Measurements from ENCODE around the gene CYRIA. TPM values are rescaled to one million over a fixed set of nuclear protein-coding genes. Genes with fewer than 3 reads are reported as not detected.

The CYRIA gene
- total RNA-seq, 2 experiments from 2014 or later, result 1.3 TPM

GRCh38 chr2:16644221-16644925 is 21.3 kb downstream of the CYRIA start:
- Mint-ChIP-seq H3K36me3 (ENCODE audit: low read depth) (no peaks in the 10 kb centered on the region), H3K9me3 (no peaks in the 10 kb centered on the region), H3K4me1 (ENCODE audit: low read depth) (peaks cover 1% of the 10 kb centered on the region), H3K27ac (no peak overlapping the region), H3K4me3 (no peak overlapping the region), H3K27me3 (no peaks in the 10 kb centered on the region)
- ChIA-PET CTCF (no interaction called here), POLR2A (no interaction called here)
- Histone ChIP-seq H3K4me1 (ENCODE audit: insufficient read depth, low read length) (no peaks in the 10 kb centered on the region), H3K27ac (ENCODE audit: low read depth in 1 of 2, low read length in 2 of 2) (no peak overlapping the region), H3K4me3 (ENCODE audit: low read length) (no peak overlapping the region), H3K9me3 (ENCODE audit: control insufficient read depth in 1 of 2, insufficient read depth in 1 of 2, low read length in 2 of 2) (no peaks in the 10 kb centered on the region), H3K27me3 (ENCODE audit: control insufficient read depth in 1 of 2, insufficient read depth in 2 of 2, low read length in 2 of 2) (no peaks in the 10 kb centered on the region), H3K36me3 (ENCODE audit: insufficient read depth, low read length) (no peaks in the 10 kb centered on the region)
- DNase-seq (no peak), ATAC-seq (ENCODE audit: poor library complexity) (no peak)
- TF ChIP-seq CTCF (IDR thresholded peaks at IDR 0.05), result no peak
- intact Hi-C loops (cut with DNase I, micrococcal nuclease), result no loop called here

GRCh38 chr2:16643099-16643498 is 22.5 kb downstream of the CYRIA start:
- no peak overlapping the region for H3K4me3 ChIP-seq (ENCODE audit: low read length)
- no peaks in the 10 kb centered on the region for H3K9me3 ChIP-seq (ENCODE audit: control insufficient read depth in 1 of 2, insufficient read depth in 1 of 2, low read length in 2 of 2)

GRCh38 chr2:16642088-16642487 is 23.5 kb downstream of the CYRIA start:
- TF ChIP-seq CTCF (IDR thresholded peaks at IDR 0.05), result no peak
- no peak overlapping the region for H3K27ac Mint-ChIP-seq
- no peak for DNase-seq
- ChIA-PET POLR2A (interaction anchor here (0.6 kb wide), 1 partner anchor 333 kb away, joined by 3 read pairs; no protein-coding TSS in a partner anchor), CTCF (no interaction called here)
- Histone ChIP-seq H3K9me3 (ENCODE audit: control insufficient read depth in 1 of 2, insufficient read depth in 1 of 2, low read length in 2 of 2) (no peaks in the 10 kb centered on the region), H3K36me3 (ENCODE audit: insufficient read depth, low read length) (no peaks in the 10 kb centered on the region), H3K27me3 (ENCODE audit: control insufficient read depth in 1 of 2, insufficient read depth in 2 of 2, low read length in 2 of 2) (no peaks in the 10 kb centered on the region), H3K27ac (ENCODE audit: low read depth in 1 of 2, low read length in 2 of 2) (no peak overlapping the region), H3K4me1 (ENCODE audit: insufficient read depth, low read length) (no peaks in the 10 kb centered on the region), H3K4me3 (ENCODE audit: low read length) (no peak overlapping the region)
- no peak overlapping the region for H3K4me3 Mint-ChIP-seq
- no peak for ATAC-seq (ENCODE audit: poor library complexity)
- no peaks in the 10 kb centered on the region for H3K27me3 Mint-ChIP-seq
- peaks cover 18% of the 10 kb centered on the region for H3K4me1 Mint-ChIP-seq (ENCODE audit: low read depth)
- H3K9me3 Mint-ChIP-seq, result peaks cover 2% of the 10 kb centered on the region
- H3K36me3 Mint-ChIP-seq (ENCODE audit: low read depth), result no peaks in the 10 kb centered on the region
- intact Hi-C loops (cut with DNase I, micrococcal nuclease), result no loop called here

More at GRCh38 chr2:16643099-16643498, 22.5 kb downstream of the CYRIA start:
- ChIA-PET POLR2A (no interaction called here), CTCF (no interaction called here)
- Mint-ChIP-seq H3K36me3 (ENCODE audit: low read depth) (no peaks in the 10 kb centered on the region), H3K4me1 (ENCODE audit: low read depth) (peaks cover 14% of the 10 kb centered on the region), H3K4me3 (no peak overlapping the region), H3K27me3 (no peaks in the 10 kb centered on the region), H3K27ac (no peak overlapping the region), H3K9me3 (no peaks in the 10 kb centered on the region)
- no peaks in the 10 kb centered on the region for H3K27me3 ChIP-seq (ENCODE audit: control insufficient read depth in 1 of 2, insufficient read depth in 2 of 2, low read length in 2 of 2)
- H3K36me3 ChIP-seq (ENCODE audit: insufficient read depth, low read length), result no peaks in the 10 kb centered on the region
- intact Hi-C loops (cut with DNase I, micrococcal nuclease), result no loop called here
- H3K4me1 ChIP-seq (ENCODE audit: insufficient read depth, low read length), result no peaks in the 10 kb centered on the region
- ATAC-seq (ENCODE audit: poor library complexity), result no peak
- DNase-seq, result no peak
- no peak for TF ChIP-seq CTCF (IDR thresholded peaks at IDR 0.05)
- H3K27ac ChIP-seq (ENCODE audit: low read depth in 1 of 2, low read length in 2 of 2), result no peak overlapping the region

All from CD4-positive, alpha-beta T cell (primary cell).